SK-N-SH (cell line): Measurements from ENCODE around the gene THBD.

Source experiments
- CHD2 ChIP-seq: fragments of 150-350 bp; IDR thresholded peaks from 2 replicates; pipeline ENCODE4 v1.6.1; 2018; ENCODE audit warnings: low read length; ENCODE audit not compliant: partially characterized antibody
- ELF1 ChIP-seq: IDR thresholded peaks from 2 replicates; pipeline ENCODE4 v1.4.0; 2012
- EZH2phosphoT487 ChIP-seq: fragments of 200-600 bp; sonication (generic); IDR thresholded peaks from 2 replicates; pipeline ENCODE4 v1.6.1; 2017; ENCODE audit warnings: low read depth, mixed run types, mild to moderate bottlenecking, antibody characterized with exemption, moderate library complexity, borderline replicate concordance
- MXI1 ChIP-seq: IDR thresholded peaks from 2 replicates; pipeline ENCODE4 v1.6.1; 2012; ENCODE audit warnings: mild to moderate bottlenecking, low read depth, low read length, improper control_type of control experiment
- POLR2AphosphoS5 ChIP-seq: IDR thresholded peaks from 2 replicates; pipeline ENCODE4 v1.6.1; 2012; ENCODE audit warnings: low read depth, low read length
- RFX5 ChIP-seq: IDR thresholded peaks from 2 replicates; pipeline ENCODE4 v1.6.1; 2012; ENCODE audit warnings: mild to moderate bottlenecking, improper control_type of control experiment, low read length
- SIN3A ChIP-seq: IDR thresholded peaks from 2 replicates; pipeline ENCODE4 v1.6.1; 2012; ENCODE audit warnings: low read depth, mild to moderate bottlenecking, low read length, moderate library complexity, borderline replicate concordance
- TAF1 ChIP-seq: IDR thresholded peaks from 2 replicates; pipeline ENCODE4 v1.6.1; 2012; ENCODE audit warnings: low read depth, mild to moderate bottlenecking, low read length, moderate library complexity, borderline replicate concordance
- TEAD4 ChIP-seq: IDR thresholded peaks from 2 replicates; pipeline ENCODE4 v1.4.0; 2012; ENCODE audit warnings: mild to moderate bottlenecking, borderline replicate concordance; ENCODE audit not compliant: insufficient read depth
- YY1 ChIP-seq: IDR thresholded peaks from 2 replicates; pipeline ENCODE4 v1.4.0; 2012; ENCODE audit warnings: low read depth, mild to moderate bottlenecking
- TF ChIP-seq, protein P1 (sequence below): fragments of 200-600 bp; sonication (generic); IDR thresholded peaks from 2 replicates; pipeline ENCODE4 v1.6.1; 2017; ENCODE audit warnings: antibody characterized with exemption, mild to moderate bottlenecking, moderate library complexity
- TF ChIP-seq, protein P2 (sequence below): fragments of 150-350 bp; IDR thresholded peaks from 2 replicates; pipeline ENCODE4 v1.6.1; 2017; ENCODE audit warnings: antibody characterized with exemption, low read length, low read depth, borderline replicate concordance
- TF ChIP-seq, protein P3 (sequence below): IDR thresholded peaks from 2 replicates; pipeline ENCODE4 v1.4.0; 2012; ENCODE audit warnings: low read depth

DNA sequence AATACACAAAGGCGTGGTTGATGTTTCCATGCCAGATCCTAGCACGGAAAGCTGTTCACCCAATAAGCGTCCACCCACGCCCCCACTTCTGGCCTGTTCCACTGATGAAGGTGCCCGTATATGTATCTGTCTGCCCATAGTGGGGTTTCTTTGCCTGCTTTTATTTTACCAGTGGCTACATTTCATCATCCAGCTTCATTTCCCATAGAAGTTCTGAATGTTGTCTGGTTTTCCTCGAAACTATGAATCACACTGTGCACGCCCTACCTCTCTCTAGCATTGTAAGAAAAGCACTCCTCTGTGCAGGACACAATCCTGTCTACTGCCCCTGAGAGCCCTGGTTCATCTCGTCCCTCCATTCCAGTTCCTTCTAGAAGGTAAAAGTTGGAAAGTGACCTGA lies 45.5 kb upstream of the THBD start:
- TF ChIP-seq, protein P1, sequence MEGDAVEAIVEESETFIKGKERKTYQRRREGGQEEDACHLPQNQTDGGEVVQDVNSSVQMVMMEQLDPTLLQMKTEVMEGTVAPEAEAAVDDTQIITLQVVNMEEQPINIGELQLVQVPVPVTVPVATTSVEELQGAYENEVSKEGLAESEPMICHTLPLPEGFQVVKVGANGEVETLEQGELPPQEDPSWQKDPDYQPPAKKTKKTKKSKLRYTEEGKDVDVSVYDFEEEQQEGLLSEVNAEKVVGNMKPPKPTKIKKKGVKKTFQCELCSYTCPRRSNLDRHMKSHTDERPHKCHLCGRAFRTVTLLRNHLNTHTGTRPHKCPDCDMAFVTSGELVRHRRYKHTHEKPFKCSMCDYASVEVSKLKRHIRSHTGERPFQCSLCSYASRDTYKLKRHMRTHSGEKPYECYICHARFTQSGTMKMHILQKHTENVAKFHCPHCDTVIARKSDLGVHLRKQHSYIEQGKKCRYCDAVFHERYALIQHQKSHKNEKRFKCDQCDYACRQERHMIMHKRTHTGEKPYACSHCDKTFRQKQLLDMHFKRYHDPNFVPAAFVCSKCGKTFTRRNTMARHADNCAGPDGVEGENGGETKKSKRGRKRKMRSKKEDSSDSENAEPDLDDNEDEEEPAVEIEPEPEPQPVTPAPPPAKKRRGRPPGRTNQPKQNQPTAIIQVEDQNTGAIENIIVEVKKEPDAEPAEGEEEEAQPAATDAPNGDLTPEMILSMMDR = no peak
- TF ChIP-seq EZH2phosphoT487 = no peak
- TF ChIP-seq, protein P2, sequence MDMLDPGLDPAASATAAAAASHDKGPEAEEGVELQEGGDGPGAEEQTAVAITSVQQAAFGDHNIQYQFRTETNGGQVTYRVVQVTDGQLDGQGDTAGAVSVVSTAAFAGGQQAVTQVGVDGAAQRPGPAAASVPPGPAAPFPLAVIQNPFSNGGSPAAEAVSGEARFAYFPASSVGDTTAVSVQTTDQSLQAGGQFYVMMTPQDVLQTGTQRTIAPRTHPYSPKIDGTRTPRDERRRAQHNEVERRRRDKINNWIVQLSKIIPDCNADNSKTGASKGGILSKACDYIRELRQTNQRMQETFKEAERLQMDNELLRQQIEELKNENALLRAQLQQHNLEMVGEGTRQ = no peak
- TF ChIP-seq SIN3A = no peak
- TF ChIP-seq, protein P3, sequence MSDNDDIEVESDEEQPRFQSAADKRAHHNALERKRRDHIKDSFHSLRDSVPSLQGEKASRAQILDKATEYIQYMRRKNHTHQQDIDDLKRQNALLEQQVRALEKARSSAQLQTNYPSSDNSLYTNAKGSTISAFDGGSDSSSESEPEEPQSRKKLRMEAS = no peak
- TF ChIP-seq TEAD4 = no peak
- TF ChIP-seq TAF1 = no peak
- TF ChIP-seq RFX5 = no peak
- no peak for TF ChIP-seq CHD2
- no peak for TF ChIP-seq POLR2AphosphoS5
- no peak for TF ChIP-seq MXI1
- no peak for TF ChIP-seq ELF1
- no peak for TF ChIP-seq YY1
